Mesendoderm (in vitro differentiated cells): ENCODE data around the gene SORCS2.

ENCODE experiments used
- DNase-seq: peaks from one replicate; pipeline ENCODE4 v3.0.0; 2013
- H2AK5ac ChIP-seq: 2 replicates; pipeline ENCODE4 v1.6.1; 2013; ENCODE audit warnings: low read length, inconsistent platforms
- H2BK120ac ChIP-seq: 2 replicates; pipeline ENCODE4 v1.6.1; 2013; ENCODE audit warnings: low read depth, mild to moderate bottlenecking, low read length, moderate library complexity, mixed read lengths
- H2BK15ac ChIP-seq: replicated peaks from 2 replicates; pipeline ENCODE4 v1.6.1; 2013; ENCODE audit warnings: low read depth, mild to moderate bottlenecking, moderate library complexity
- H2BK5ac ChIP-seq: 2 replicates; pipeline ENCODE4 v1.6.1; 2013; ENCODE audit warnings: low read length, inconsistent platforms
- H3K18ac ChIP-seq: 2 replicates; pipeline ENCODE4 v1.6.1; 2013; ENCODE audit warnings: mild to moderate bottlenecking, low read length, mixed read lengths
- H3K23ac ChIP-seq: one replicate; pipeline ENCODE4 v1.6.1; 2013; ENCODE audit warnings: low read length
- H3K27ac ChIP-seq: 2 replicates; pipeline ENCODE4 v1.5.1; 2013; ENCODE audit warnings: low read depth, mild to moderate bottlenecking, inconsistent platforms, low read length, moderate library complexity
- H3K27me3 ChIP-seq: 2 replicates; pipeline ENCODE4 v1.6.1; 2013; ENCODE audit warnings: low read length, control low read depth, mild to moderate bottlenecking, inconsistent platforms; ENCODE audit not compliant: insufficient read depth, poor library complexity
- H3K36me3 ChIP-seq: 2 replicates; pipeline ENCODE4 v1.6.1; 2013; ENCODE audit warnings: low read length, inconsistent platforms; ENCODE audit not compliant: control insufficient read depth, insufficient read depth
- H3K4ac ChIP-seq: one replicate; pipeline ENCODE4 v1.6.1; 2013; ENCODE audit warnings: low read depth, mild to moderate bottlenecking, low read length, moderate library complexity
- H3K4me1 ChIP-seq: 2 replicates; pipeline ENCODE4 v1.6.1; 2013; ENCODE audit warnings: low read depth, low read length, inconsistent platforms; ENCODE audit not compliant: control insufficient read depth
- H3K4me2 ChIP-seq: 2 replicates; pipeline ENCODE4 v1.6.1; 2013; ENCODE audit warnings: low read length
- H3K4me3 ChIP-seq: 2 replicates; pipeline ENCODE4 v1.5.1; 2013; ENCODE audit warnings: mild to moderate bottlenecking, low read length
- H3K56ac ChIP-seq: one replicate; pipeline ENCODE4 v1.6.1; 2013; ENCODE audit warnings: low read length
- H3K79me1 ChIP-seq: 2 replicates; pipeline ENCODE4 v1.6.1; 2013; ENCODE audit warnings: low read length, inconsistent platforms
- H3K79me2 ChIP-seq: 2 replicates; pipeline ENCODE4 v1.6.1; 2013; ENCODE audit warnings: mild to moderate bottlenecking, low read length; ENCODE audit not compliant: control insufficient read depth, insufficient read depth
- H3K9ac ChIP-seq: 2 replicates; pipeline ENCODE4 v1.6.1; 2013; ENCODE audit warnings: low read length, inconsistent platforms
- H4K5ac ChIP-seq: one replicate; pipeline ENCODE4 v1.6.1; 2013; ENCODE audit warnings: low read length
- H4K8ac ChIP-seq: one replicate; pipeline ENCODE4 v1.6.1; 2013; ENCODE audit warnings: low read depth, mild to moderate bottlenecking, control low read depth, low read length, moderate library complexity
- WGBS: extraction: QIAGEN DNeasy Blood & Tissue Kit; methylation state at CpG from one replicate; pipeline ENCODE4 v1.1.7; 2013; ENCODE audit warnings: low lambda C conversion rate, missing lambda C conversion rate; ENCODE audit not compliant: insufficient coverage; ENCODE audit errors: extremely low coverage; 5-methylcytosine and 5-hydroxymethylcytosine counted together

SORCS2 gene

DNA sequence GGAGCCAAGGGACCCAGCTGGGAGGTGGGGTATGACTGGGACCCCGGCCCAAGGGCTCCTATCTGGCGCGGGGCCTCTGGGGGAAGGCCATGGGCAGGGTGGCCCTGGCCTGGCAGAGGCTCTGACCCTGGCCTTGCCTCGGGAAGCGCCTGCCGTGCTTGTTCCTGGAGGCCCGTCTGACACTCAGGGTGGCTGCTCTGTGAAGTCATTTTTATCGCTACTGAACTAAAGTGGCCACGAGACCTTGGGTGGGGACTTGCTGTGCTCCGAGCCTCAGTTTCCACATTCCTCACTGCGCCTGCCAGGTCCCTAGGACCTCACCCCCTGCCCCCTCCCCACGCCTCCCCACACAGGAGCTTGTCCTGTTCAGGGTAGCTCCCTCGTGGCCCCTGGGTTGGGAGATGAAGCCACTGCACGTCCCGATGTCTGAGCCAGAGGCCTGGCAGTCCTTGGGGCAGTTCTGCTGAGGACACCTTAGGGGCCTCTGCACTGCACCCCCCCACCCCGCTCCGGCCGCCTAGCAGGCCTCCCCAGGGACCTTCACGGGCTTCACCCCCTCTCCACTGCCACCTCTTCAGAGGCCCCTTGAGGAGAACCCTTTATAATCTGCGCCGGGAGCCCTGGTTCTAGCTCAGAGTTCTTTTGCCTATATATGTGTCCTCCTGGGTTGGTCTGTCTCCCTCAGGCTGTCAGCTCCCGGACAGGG, 639 bp upstream of the SORCS2 start:
- H3K4me1 ChIP-seq: no peaks in the 10 kb centered on the region
- H4K8ac ChIP-seq: no peak overlapping the region
- no peak for DNase-seq
- no peak overlapping the region for H3K4ac ChIP-seq
- no peak overlapping the region for H2AK5ac ChIP-seq
- no peaks in the 10 kb centered on the region for H3K79me1 ChIP-seq
- no peaks in the 10 kb centered on the region for H3K36me3 ChIP-seq
- no peaks in the 10 kb centered on the region for H3K79me2 ChIP-seq
- H3K27ac ChIP-seq: no peak overlapping the region
- no peak overlapping the region for H2BK15ac ChIP-seq
- no peak overlapping the region for H3K23ac ChIP-seq
- H2BK5ac ChIP-seq: no peak overlapping the region
- H2BK120ac ChIP-seq: no peak overlapping the region
- H3K4me3 ChIP-seq: no peak overlapping the region
- peak overlapping the region; percentile 54 for H3K56ac ChIP-seq
- H4K5ac ChIP-seq: no peak overlapping the region
- no CpG with 5 or more reads among the region's 22 CpGs for WGBS
- no peak overlapping the region for H3K18ac ChIP-seq
- peaks cover 6% of the 10 kb centered on the region for H3K27me3 ChIP-seq
- peak overlapping the region; percentile 12 for H3K9ac ChIP-seq
- H3K4me2 ChIP-seq: peak overlapping the region; percentile 39

DNA sequence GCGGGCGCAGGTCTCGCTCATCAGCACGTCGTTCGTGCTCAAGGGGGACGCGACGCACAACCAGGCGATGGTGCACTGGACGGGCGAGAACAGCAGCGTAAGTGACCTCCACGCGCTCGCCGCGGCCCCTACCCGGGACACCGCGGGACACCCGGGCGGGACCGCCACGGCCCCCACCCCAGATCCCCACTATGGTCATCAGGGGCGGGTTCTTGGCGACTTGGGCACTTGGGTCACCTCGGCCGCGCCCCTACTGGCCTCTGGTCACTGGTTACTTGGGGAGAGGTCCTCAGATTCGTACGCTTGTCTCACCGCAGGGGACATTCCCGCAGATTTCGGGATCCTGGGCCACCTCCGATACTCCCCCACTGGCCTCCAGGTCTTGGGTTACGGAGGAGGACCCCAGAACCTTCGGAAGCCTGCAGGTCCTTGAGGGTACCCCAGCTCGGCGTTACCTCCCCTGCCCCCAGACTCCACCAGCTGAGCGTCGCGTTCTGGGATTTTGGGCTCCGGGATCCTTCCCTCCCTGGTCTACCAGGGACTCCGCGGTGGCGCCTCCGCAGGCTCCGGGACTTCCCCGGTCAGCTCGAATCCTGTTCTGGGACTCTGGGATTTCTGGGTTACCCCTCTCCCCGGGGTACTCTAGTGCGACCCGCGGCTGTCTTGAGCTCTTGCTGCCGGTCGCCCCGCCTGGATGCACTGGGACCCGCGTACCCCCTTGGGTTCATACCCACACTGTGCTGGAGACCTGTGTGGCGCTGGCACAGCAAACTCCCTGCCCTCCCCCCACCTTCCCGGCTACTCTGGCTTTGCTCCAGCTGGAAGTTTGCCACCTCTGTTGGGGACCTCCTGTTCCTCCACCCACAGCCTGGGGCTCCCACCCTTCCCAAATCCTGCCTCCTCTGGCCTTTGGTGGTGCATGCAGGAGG, 956 bp downstream of the SORCS2 start:
- Histone ChIP-seq H2AK5ac (no peak overlapping the region), H3K4ac (no peak overlapping the region), H3K18ac (no peak overlapping the region), H3K27me3 (peaks cover 6% of the 10 kb centered on the region), H3K4me3 (no peak overlapping the region), H3K36me3 (no peaks in the 10 kb centered on the region), H3K79me1 (no peaks in the 10 kb centered on the region), H3K56ac (peak overlapping the region; percentile 56), H2BK120ac (no peak overlapping the region), H3K23ac (peak overlapping the region; percentile 89), H2BK15ac (no peak overlapping the region), H3K27ac (no peak overlapping the region), H3K9ac (peak overlapping the region; percentile 24), H3K4me1 (no peaks in the 10 kb centered on the region), H2BK5ac (no peak overlapping the region), H3K4me2 (peak overlapping the region; percentile 61), H4K5ac (no peak overlapping the region), H4K8ac (no peak overlapping the region), H3K79me2 (no peaks in the 10 kb centered on the region)
- no CpG with 5 or more reads among the region's 62 CpGs for WGBS
- DNase-seq: peak; percentile 24

DNA sequence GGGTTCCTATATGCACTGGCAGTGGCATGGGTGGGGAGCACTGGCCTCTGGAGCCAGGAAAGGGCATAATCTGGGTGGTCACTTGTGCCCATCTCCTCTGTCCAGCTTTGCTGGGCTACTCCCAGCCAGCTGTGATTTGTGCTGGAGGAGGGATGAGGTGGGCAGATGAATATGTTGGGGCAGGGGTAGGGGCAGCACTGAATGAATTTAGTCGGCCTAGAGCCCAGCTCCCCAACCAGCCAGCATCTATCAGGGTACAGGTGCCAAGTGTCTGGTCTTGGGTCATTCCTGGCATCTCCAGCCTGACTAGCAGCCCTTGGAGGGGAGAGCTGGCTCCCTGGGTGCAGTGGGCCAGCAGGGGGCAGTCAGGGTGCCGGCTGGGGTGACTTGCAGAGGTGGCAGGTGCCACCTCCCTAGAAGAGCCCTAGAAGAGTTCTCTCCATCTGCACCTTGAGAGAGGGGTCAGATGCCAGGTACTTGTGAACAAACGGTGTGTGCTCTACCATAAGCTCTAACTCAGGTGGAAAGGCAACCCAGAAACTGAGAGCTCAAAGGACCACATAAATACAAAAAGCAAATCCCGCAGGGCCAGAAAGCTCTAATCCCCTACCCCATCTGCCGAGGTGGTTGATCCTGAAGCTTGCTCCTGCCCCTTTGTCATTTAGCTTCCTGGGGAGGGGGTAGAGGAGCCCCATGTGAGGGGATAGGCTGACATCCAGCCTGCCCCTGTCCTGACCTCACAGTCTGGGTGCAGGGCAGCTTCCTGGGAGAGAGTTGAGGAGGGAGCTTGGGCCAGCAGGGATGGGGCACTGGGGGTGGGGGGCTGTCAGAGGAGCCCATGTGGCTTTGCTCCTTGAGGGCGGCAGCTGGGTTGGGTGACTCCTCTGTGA, 2.2 kb downstream of the SORCS2 start:
- Histone ChIP-seq H2BK15ac (no peak overlapping the region), H3K4me2 (no peak overlapping the region), H3K79me2 (no peaks in the 10 kb centered on the region), H3K4me1 (no peaks in the 10 kb centered on the region), H3K4ac (no peak overlapping the region), H3K23ac (no peak overlapping the region), H3K56ac (no peak overlapping the region), H3K27ac (no peak overlapping the region), H2AK5ac (no peak overlapping the region), H3K9ac (no peak overlapping the region), H3K79me1 (no peaks in the 10 kb centered on the region), H4K8ac (no peak overlapping the region), H4K5ac (no peak overlapping the region), H3K27me3 (peaks cover 6% of the 10 kb centered on the region), H3K36me3 (no peaks in the 10 kb centered on the region), H3K4me3 (no peak overlapping the region), H3K18ac (no peak overlapping the region), H2BK120ac (no peak overlapping the region), H2BK5ac (no peak overlapping the region)
- peak; percentile 29 for DNase-seq
- no CpG with 5 or more reads among the region's 6 CpGs for WGBS

DNA sequence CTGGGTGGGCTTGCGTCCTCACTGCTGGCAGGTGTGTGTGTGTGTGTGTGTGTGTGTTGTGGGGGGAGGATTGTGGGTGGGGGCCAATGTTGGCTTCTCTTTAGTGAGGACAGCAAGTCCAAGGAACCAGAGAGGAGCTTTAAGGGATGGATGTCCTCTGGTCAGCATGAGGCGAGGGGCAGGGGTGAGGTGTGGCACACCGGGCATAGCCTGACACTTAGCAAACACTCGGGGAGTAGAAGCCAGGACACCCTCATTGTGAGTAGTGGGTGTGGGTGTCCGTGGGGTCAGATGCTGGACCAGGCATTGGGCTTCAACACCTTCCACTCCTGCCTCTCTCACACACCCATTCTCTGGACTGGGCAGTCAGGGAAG, 2.8 kb downstream of the SORCS2 start:
- Histone ChIP-seq H2BK5ac (no peak overlapping the region), H4K8ac (no peak overlapping the region), H4K5ac (no peak overlapping the region), H3K18ac (no peak overlapping the region), H3K79me1 (no peaks in the 10 kb centered on the region), H3K27ac (no peak overlapping the region), H3K4me3 (no peak overlapping the region), H3K56ac (no peak overlapping the region), H3K4me1 (no peaks in the 10 kb centered on the region), H2BK15ac (no peak overlapping the region), H3K79me2 (no peaks in the 10 kb centered on the region), H3K27me3 (peaks cover 6% of the 10 kb centered on the region), H3K9ac (no peak overlapping the region), H2BK120ac (no peak overlapping the region), H2AK5ac (no peak overlapping the region), H3K4me2 (no peak overlapping the region), H3K23ac (no peak overlapping the region), H3K4ac (no peak overlapping the region), H3K36me3 (no peaks in the 10 kb centered on the region)
- WGBS: no CpG with 5 or more reads among the region's 5 CpGs
- no peak for DNase-seq

DNA sequence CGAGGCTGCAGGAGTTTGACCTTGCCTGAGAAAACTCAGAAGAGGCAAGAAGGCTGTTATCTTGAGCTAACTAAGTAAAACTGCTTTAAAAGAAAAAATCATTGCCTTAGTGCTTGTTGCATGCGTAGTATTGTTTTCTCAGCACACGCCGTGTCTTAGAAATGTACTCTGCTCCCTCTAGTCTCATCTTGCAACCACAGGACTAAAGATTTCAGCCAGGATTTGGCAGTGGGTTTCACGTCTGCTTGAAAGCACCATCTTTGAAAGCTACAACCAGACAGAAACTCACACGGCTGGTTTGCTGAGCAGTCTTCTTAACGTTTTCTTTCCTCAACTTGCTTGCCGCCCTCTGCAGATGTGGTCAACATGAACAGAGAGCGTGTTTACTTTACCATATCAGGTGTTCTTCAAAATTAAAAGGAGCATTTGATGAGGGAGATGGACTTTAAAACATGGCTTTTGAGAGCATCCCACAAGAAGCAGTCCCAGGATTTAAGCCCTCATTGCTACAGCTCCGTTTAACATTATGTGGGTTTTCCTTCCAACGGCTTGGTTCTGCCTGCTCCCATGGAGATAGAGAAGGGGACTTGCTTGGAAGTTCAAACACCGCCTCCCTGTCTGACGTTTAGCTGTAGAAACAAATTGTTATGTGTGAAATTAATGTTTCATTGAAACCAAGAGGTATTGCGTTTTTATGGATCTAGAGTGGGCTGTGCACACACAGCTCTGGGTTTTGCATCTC, 3.4 kb downstream of the SORCS2 start:
- no peak overlapping the region for H2AK5ac ChIP-seq

More for the DNA sequence above, 3.4 kb downstream of the SORCS2 start:
- Histone ChIP-seq H2BK15ac (no peak overlapping the region), H3K56ac (no peak overlapping the region), H3K79me2 (no peaks in the 10 kb centered on the region), H3K9ac (no peak overlapping the region), H3K27me3 (peaks cover 6% of the 10 kb centered on the region), H4K8ac (no peak overlapping the region), H2BK5ac (no peak overlapping the region), H3K79me1 (no peaks in the 10 kb centered on the region), H3K4me3 (no peak overlapping the region), H3K18ac (no peak overlapping the region), H4K5ac (no peak overlapping the region), H3K4ac (no peak overlapping the region), H2BK120ac (no peak overlapping the region), H3K36me3 (no peaks in the 10 kb centered on the region), H3K4me2 (no peak overlapping the region), H3K23ac (no peak overlapping the region), H3K4me1 (no peaks in the 10 kb centered on the region), H3K27ac (no peak overlapping the region)
- DNase-seq: no peak
- WGBS: no CpG with 5 or more reads among the region's 14 CpGs
